NT2/D1 (cell line): Measurements from ENCODE around the gene EDIL3.

ENCODE experiments used
- SUZ12 ChIP-seq: IDR thresholded peaks from 2 replicates; pipeline ENCODE4 v1.6.1; 2011; ENCODE audit not compliant: insufficient read length, insufficient read depth; ENCODE audit errors: extremely low read depth
- YY1 ChIP-seq: IDR thresholded peaks from 2 replicates; pipeline ENCODE4 v1.6.1; 2011; ENCODE audit not compliant: insufficient read length, insufficient read depth
- ZNF274 ChIP-seq: IDR thresholded peaks from 2 replicates; pipeline ENCODE4 v1.6.1; 2011; ENCODE audit warnings: mild to moderate bottlenecking, low read depth, low read length

- TF ChIP-seq YY1 (no peak), SUZ12 (no peak), ZNF274 (no peak)
Measured at GRCh38 chr5:84125216-84125615, 259.5 kb downstream of the EDIL3 start.
